ENCODE results near the gene SIN3B.

SIN3B gene

GRCh38 chr19:16917401-16917800 is 88.2 kb downstream of the SIN3B start:
- DNase-seq = no peak

GRCh38 chr19:16919496-16919895 is 90.3 kb downstream of the SIN3B start:
- DNase-seq = no peak

GRCh38 chr19:16920816-16921529 is 91.8 kb downstream of the SIN3B start:
- DNase-seq = no peak

- no peak for DNase-seq
Measured at GRCh38 chr19:16921766-16922591, 92.8 kb downstream of the SIN3B start.

- no peak for DNase-seq
Measured at GRCh38 chr19:16922592-16922934, 93.4 kb downstream of the SIN3B start.

GRCh38 chr19:16922949-16923348 is 93.8 kb downstream of the SIN3B start:
- DNase-seq = no peak

DNA sequence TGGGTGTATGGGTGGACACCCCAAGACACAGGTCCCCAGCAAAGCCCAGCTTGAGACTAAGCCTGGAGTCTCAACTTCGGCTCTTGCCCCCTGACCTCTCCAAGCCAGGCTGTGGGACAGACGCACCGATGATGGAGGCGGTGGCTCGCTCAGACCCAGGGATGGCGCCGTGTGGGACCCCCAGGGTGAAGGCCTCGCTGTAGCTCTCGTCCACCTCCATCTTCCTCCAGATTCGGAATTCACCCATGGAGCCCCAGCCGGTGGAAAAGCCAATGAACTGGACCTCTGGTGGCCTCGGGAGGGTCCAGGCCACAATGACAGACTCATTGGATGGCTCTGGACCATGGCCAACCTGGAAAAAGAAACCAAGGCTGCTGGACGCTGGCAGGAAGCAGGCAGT is 98.7 kb downstream of the SIN3B start:
- no peak for DNase-seq

- DNase-seq = no peak
Measured at GRCh38 chr19:16928351-16928750, 99.2 kb downstream of the SIN3B start.

GRCh38 chr19:16928916-16929315 is 99.7 kb downstream of the SIN3B start:
- DNase-seq = no peak

Measured in NCI-H82 (cell line).